WTC11 (cell line): ENCODE data around the gene CAMTA1. TPM values are rescaled to one million over a fixed set of nuclear protein-coding genes. Genes with fewer than 3 reads are reported as not detected.

ENCODE experiments used
- ATAC-seq: fragments of 200-7000 bp; cut with Tn5 transposase; 2 replicates; pipeline ENCODE4 v1.10.0; 2021; ENCODE audit warnings: mild to moderate bottlenecking, moderate library complexity
- CTCF ChIA-PET: fragments of 300-600 bp; sonication (Branson Sonifier 250); formaldehyde crosslinking; loops from one replicate; lab custom pipeline; 2021; ENCODE audit warnings: antibody characterized with exemption; lab: Charles Lee
- POLR2A ChIA-PET: fragments of 350-600 bp; sonication (Branson Sonifier 250); formaldehyde crosslinking; loops from one replicate; lab custom pipeline; 2021; ENCODE audit warnings: antibody characterized with exemption; lab: Charles Lee
- DNase-seq: peaks from one replicate; pipeline ENCODE4 v3.0.0; 2021; ENCODE audit warnings: low spot score
- H3K27ac Mint-ChIP-seq: 2 replicates; pipeline ENCODE4 v1.8.0; 2021; ENCODE audit warnings: mixed read lengths
- H3K27me3 Mint-ChIP-seq: 2 replicates; pipeline ENCODE4 v1.8.0; 2021; ENCODE audit warnings: low read depth, mild to moderate bottlenecking, moderate library complexity, mixed read lengths
- H3K36me3 Mint-ChIP-seq: 2 replicates; pipeline ENCODE4 v1.8.0; 2021; ENCODE audit warnings: mixed read lengths
- H3K4me1 Mint-ChIP-seq: 2 replicates; pipeline ENCODE4 v1.8.0; 2022; ENCODE audit warnings: mixed read lengths
- H3K4me3 Mint-ChIP-seq: 2 replicates; pipeline ENCODE4 v1.8.0; 2021; ENCODE audit warnings: mild to moderate bottlenecking, moderate library complexity, mixed read lengths
- H3K9me3 Mint-ChIP-seq: 2 replicates; pipeline ENCODE4 v1.8.0; 2021; ENCODE audit warnings: mixed read lengths
- AR ChIP-seq: fragments of 250-450 bp; sonication (Bioruptor Pico); IDR thresholded peaks from 2 replicates; pipeline ENCODE4 v1.9.0; 2021; ENCODE audit warnings: mild to moderate bottlenecking
- ATF3 ChIP-seq: sonication (generic); formaldehyde crosslinking; conservative IDR thresholded peaks from 2 replicates; pipeline ENCODE4 v1.8.1; 2022; ENCODE audit warnings: mild to moderate bottlenecking, missing genetic modification reagents
- CREM ChIP-seq: sonication (generic); formaldehyde crosslinking; IDR thresholded peaks from 2 replicates; pipeline ENCODE4 v1.8.1; 2022; ENCODE audit warnings: mild to moderate bottlenecking, missing genetic modification reagents, moderate library complexity
- ESRRA ChIP-seq: sonication (generic); formaldehyde crosslinking; IDR thresholded peaks from 2 replicates; pipeline ENCODE4 v1.8.1; 2022; ENCODE audit warnings: mild to moderate bottlenecking, missing genetic modification reagents, borderline replicate concordance
- FOXK1 ChIP-seq: sonication (generic); formaldehyde crosslinking; IDR thresholded peaks from 2 replicates; pipeline ENCODE4 v1.8.0; 2022; ENCODE audit warnings: mild to moderate bottlenecking, moderate library complexity, missing genetic modification reagents
- GTF2I ChIP-seq: fragments of 250-450 bp; sonication (Bioruptor Pico); conservative IDR thresholded peaks from 2 replicates; pipeline ENCODE4 v1.4.0; 2021; ENCODE audit warnings: mild to moderate bottlenecking
- JAZF1 ChIP-seq: fragments of 250-450 bp; sonication (Bioruptor Pico); IDR thresholded peaks from 2 replicates; pipeline ENCODE4 v1.9.0; 2021; ENCODE audit warnings: moderate library complexity, mild to moderate bottlenecking, inconsistent platforms
- JUN ChIP-seq: sonication (generic); formaldehyde crosslinking; IDR thresholded peaks from 2 replicates; pipeline ENCODE4 v1.8.0; 2023; ENCODE audit warnings: mild to moderate bottlenecking, missing genetic modification reagents
- NR2C2 ChIP-seq: sonication (generic); formaldehyde crosslinking; IDR thresholded peaks from 2 replicates; pipeline ENCODE4 v1.8.0; 2022; ENCODE audit warnings: mild to moderate bottlenecking, missing genetic modification reagents
- TEAD1 ChIP-seq: sonication (generic); formaldehyde crosslinking; IDR thresholded peaks from 2 replicates; pipeline ENCODE4 v1.8.0; 2022; ENCODE audit warnings: mild to moderate bottlenecking, missing genetic modification reagents
- TEAD4 ChIP-seq: sonication (generic); formaldehyde crosslinking; IDR thresholded peaks from 2 replicates; pipeline ENCODE4 v1.8.0; 2022; ENCODE audit warnings: mild to moderate bottlenecking, missing genetic modification reagents
- ZNF138 ChIP-seq: sonication (generic); formaldehyde crosslinking; conservative IDR thresholded peaks from 2 replicates; pipeline ENCODE4 v1.8.1; 2022; ENCODE audit warnings: mild to moderate bottlenecking, moderate library complexity, missing genetic modification reagents
- ZNF396 ChIP-seq: fragments of 250-450 bp; sonication (Bioruptor Pico); IDR thresholded peaks from 2 replicates; pipeline ENCODE4 v1.8.0; 2021; ENCODE audit warnings: mild to moderate bottlenecking, moderate library complexity, borderline replicate concordance
- ZNF416 ChIP-seq: fragments of 250-450 bp; sonication (Bioruptor Pico); IDR thresholded peaks from 2 replicates; pipeline ENCODE4 v1.9.0; 2021; ENCODE audit warnings: mild to moderate bottlenecking, inconsistent platforms
- ZNF532 ChIP-seq: fragments of 250-450 bp; sonication (Bioruptor Pico); IDR thresholded peaks from 2 replicates; pipeline ENCODE4 v1.9.0; 2021; ENCODE audit warnings: mild to moderate bottlenecking, borderline replicate concordance
- total RNA-seq: library from RNA; stranded (reverse); gene quantifications from 3 replicates; pipeline ENCODE4 v1.2.3, GENCODE V29; 2021
- TF ChIP-seq, protein P1 (sequence below): sonication (generic); formaldehyde crosslinking; IDR thresholded peaks from 2 replicates; pipeline ENCODE4 v1.8.1; 2023; ENCODE audit warnings: mild to moderate bottlenecking, missing genetic modification reagents, moderate library complexity
- TF ChIP-seq, protein P2 (sequence below): sonication (generic); formaldehyde crosslinking; IDR thresholded peaks from 2 replicates; pipeline ENCODE4 v1.8.0; 2023; ENCODE audit warnings: mild to moderate bottlenecking, missing genetic modification reagents
- TF ChIP-seq, protein P3 (sequence below): sonication (generic); formaldehyde crosslinking; IDR thresholded peaks from 2 replicates; pipeline ENCODE4 v1.8.1; 2022; ENCODE audit warnings: low read depth, missing genetic modification reagents, borderline replicate concordance

CAMTA1 gene
- total RNA-seq, 1 experiment from 2014 or later: 86.4 TPM

DNA sequence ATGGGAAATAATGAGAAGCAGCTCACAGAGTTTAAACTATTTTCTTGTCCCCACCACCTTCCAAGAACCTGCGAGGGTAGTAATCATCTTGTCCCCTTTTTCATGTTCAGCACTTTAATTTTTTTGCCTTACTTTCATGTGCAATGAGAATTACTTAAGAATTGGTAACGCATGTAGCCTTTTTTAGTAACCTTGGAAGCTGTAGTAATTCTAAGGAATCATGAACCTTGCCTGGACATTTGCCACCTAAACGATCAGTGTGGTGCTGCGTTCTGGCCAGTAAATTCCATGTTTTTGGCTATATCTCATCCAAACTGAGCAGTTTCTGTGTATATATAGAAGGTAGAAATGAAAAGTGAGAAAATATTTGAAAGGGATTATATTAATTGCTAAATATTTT, 981.9 kb downstream of the CAMTA1 start:
- ChIA-PET POLR2A (no interaction called here), CTCF (interaction anchor here (0.6 to 2.9 kb wide), 2 partner anchors 15 to 959 kb away, joined by 3 to 8 read pairs; no protein-coding TSS in a partner anchor)
- H3K36me3 Mint-ChIP-seq: no peaks in the 10 kb centered on the region
- no peak for TF ChIP-seq GTF2I (CRISPR knock-in tag)
- TF ChIP-seq ATF3: no peak
- no peak for TF ChIP-seq FOXK1
- H3K4me3 Mint-ChIP-seq: no peak overlapping the region
- peaks cover 11% of the 10 kb centered on the region for H3K4me1 Mint-ChIP-seq
- no peak overlapping the region for H3K27ac Mint-ChIP-seq
- no peaks in the 10 kb centered on the region for H3K27me3 Mint-ChIP-seq
- no peak for ATAC-seq
- H3K9me3 Mint-ChIP-seq: no peaks in the 10 kb centered on the region
- no peak for DNase-seq

- ATAC-seq: no peak
- DNase-seq: no peak
- Mint-ChIP-seq H3K27ac (no peak overlapping the region), H3K27me3 (no peaks in the 10 kb centered on the region), H3K9me3 (no peaks in the 10 kb centered on the region), H3K4me1 (peaks cover 15% of the 10 kb centered on the region), H3K4me3 (no peak overlapping the region), H3K36me3 (peaks cover 7% of the 10 kb centered on the region)
- ChIA-PET CTCF (interaction anchor here (1.1 to 1.9 kb wide), 3 partner anchors 13 to 99 kb away, joined by 4 to 11 read pairs (median 9); no protein-coding TSS in a partner anchor), POLR2A (no interaction called here)
- TF ChIP-seq ESRRA (CRISPR knock-in tag): no peak
- TF ChIP-seq JAZF1 (CRISPR knock-in tag): no peak
- TF ChIP-seq CREM: no peak
- TF ChIP-seq TEAD1 (CRISPR knock-in tag): no peak
Observed at GRCh38 chr1:7768583-7768982, 983.3 kb downstream of the CAMTA1 start.

- CTCF ChIA-PET: interaction anchor here (1.1 to 2.9 kb wide), 3 partner anchors 17 to 102 kb away, joined by 4 to 24 read pairs (median 11); no protein-coding TSS in a partner anchor
- Mint-ChIP-seq H3K27me3 (no peaks in the 10 kb centered on the region), H3K4me3 (no peak overlapping the region), H3K36me3 (peaks cover 17% of the 10 kb centered on the region), H3K27ac (no peak overlapping the region), H3K4me1 (peaks cover 15% of the 10 kb centered on the region), H3K9me3 (no peaks in the 10 kb centered on the region)
- ATAC-seq: no peak
- no peak for DNase-seq
- POLR2A ChIA-PET: no interaction called here
- TF ChIP-seq, protein P1, sequence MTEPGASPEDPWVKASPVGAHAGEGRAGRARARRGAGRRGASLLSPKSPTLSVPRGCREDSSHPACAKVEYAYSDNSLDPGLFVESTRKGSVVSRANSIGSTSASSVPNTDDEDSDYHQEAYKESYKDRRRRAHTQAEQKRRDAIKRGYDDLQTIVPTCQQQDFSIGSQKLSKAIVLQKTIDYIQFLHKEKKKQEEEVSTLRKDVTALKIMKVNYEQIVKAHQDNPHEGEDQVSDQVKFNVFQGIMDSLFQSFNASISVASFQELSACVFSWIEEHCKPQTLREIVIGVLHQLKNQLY: no peak
- TF ChIP-seq, protein P2, sequence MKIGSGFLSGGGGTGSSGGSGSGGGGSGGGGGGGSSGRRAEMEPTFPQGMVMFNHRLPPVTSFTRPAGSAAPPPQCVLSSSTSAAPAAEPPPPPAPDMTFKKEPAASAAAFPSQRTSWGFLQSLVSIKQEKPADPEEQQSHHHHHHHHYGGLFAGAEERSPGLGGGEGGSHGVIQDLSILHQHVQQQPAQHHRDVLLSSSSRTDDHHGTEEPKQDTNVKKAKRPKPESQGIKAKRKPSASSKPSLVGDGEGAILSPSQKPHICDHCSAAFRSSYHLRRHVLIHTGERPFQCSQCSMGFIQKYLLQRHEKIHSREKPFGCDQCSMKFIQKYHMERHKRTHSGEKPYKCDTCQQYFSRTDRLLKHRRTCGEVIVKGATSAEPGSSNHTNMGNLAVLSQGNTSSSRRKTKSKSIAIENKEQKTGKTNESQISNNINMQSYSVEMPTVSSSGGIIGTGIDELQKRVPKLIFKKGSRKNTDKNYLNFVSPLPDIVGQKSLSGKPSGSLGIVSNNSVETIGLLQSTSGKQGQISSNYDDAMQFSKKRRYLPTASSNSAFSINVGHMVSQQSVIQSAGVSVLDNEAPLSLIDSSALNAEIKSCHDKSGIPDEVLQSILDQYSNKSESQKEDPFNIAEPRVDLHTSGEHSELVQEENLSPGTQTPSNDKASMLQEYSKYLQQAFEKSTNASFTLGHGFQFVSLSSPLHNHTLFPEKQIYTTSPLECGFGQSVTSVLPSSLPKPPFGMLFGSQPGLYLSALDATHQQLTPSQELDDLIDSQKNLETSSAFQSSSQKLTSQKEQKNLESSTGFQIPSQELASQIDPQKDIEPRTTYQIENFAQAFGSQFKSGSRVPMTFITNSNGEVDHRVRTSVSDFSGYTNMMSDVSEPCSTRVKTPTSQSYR: no peak
- TF ChIP-seq JAZF1 (CRISPR knock-in tag) (no peak), ZNF396 (CRISPR knock-in tag) (no peak), ZNF532 (CRISPR knock-in tag) (no peak), ZNF416 (no peak), NR2C2 (CRISPR knock-in tag) (no peak), AR (no peak), ZNF138 (no peak), JUN (CRISPR knock-in tag) (no peak), TEAD4 (CRISPR knock-in tag) (no peak), ATF3 (no peak)
- TF ChIP-seq, protein P3, sequence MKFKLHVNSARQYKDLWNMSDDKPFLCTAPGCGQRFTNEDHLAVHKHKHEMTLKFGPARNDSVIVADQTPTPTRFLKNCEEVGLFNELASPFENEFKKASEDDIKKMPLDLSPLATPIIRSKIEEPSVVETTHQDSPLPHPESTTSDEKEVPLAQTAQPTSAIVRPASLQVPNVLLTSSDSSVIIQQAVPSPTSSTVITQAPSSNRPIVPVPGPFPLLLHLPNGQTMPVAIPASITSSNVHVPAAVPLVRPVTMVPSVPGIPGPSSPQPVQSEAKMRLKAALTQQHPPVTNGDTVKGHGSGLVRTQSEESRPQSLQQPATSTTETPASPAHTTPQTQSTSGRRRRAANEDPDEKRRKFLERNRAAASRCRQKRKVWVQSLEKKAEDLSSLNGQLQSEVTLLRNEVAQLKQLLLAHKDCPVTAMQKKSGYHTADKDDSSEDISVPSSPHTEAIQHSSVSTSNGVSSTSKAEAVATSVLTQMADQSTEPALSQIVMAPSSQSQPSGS (CRISPR knock-in tag): no peak
Observed at GRCh38 chr1:7769673-7770412, 984.6 kb downstream of the CAMTA1 start.
